IMR-90 (cell line): ENCODE data around the gene EXT2. TPM values are rescaled to one million over a fixed set of nuclear protein-coding genes. Genes with fewer than 3 reads are reported as not detected.

Experiments
- ATAC-seq: fragments of 200-7000 bp; cut with Tn5 transposase; 2 replicates; pipeline ENCODE4 v1.9.1; 2020; ENCODE audit warnings: low read depth, mild to moderate bottlenecking, moderate library complexity
- BruUV-seq: library from RNA; stranded (reverse); fragments of 400-500 nt; replicated peaks from 2 replicates; lab custom pipeline; 2021; lab: Mats Ljungman, UMichigan
- CTCF ChIA-PET: fragments of 300-600 bp; formaldehyde crosslinking; extraction: SDS; loops from one replicate; lab custom pipeline; 2021; ENCODE audit warnings: antibody characterized with exemption; lab: Yijun Ruan, JAX
- POLR2A ChIA-PET: fragments of 300-600 bp; sonication (Branson Sonifier 250); formaldehyde crosslinking; loops from one replicate; lab custom pipeline; 2022; ENCODE audit warnings: antibody characterized with exemption; ENCODE audit not compliant: unreplicated experiment; lab: Charles Lee
- DNase-seq: peaks from one replicate; pipeline ENCODE4 v3.0.0; 2013
- H2AFZ ChIP-seq: replicated peaks from 2 replicates; pipeline ENCODE3; 2013; ENCODE audit warnings: low read length, mild to moderate bottlenecking; ENCODE audit not compliant: poor library complexity
- H2AK5ac ChIP-seq: 2 replicates; pipeline ENCODE4 v1.6.1; 2013; ENCODE audit warnings: low read depth, low read length, inconsistent platforms
- H2AK9ac ChIP-seq: replicated peaks from 2 replicates; pipeline ENCODE3; 2013; ENCODE audit warnings: mild to moderate bottlenecking, low read depth, low read length, moderate library complexity; ENCODE audit not compliant: poor library complexity
- H2BK120ac ChIP-seq: 2 replicates; pipeline ENCODE4 v1.6.1; 2013; ENCODE audit warnings: low read depth, low read length, inconsistent platforms
- H2BK15ac ChIP-seq: 3 replicates; pipeline ENCODE4 v1.6.1; 2013; ENCODE audit warnings: low read depth, low read length, inconsistent platforms
- H2BK20ac ChIP-seq: 2 replicates; pipeline ENCODE4 v1.6.1; 2013; ENCODE audit warnings: low read depth, mild to moderate bottlenecking, inconsistent platforms, low read length, moderate library complexity
- H2BK5ac ChIP-seq: 2 replicates; pipeline ENCODE4 v1.6.1; 2013; ENCODE audit warnings: mild to moderate bottlenecking, low read depth, low read length, inconsistent platforms; ENCODE audit not compliant: poor library complexity, severe bottlenecking
- H3K14ac ChIP-seq: replicated peaks from 2 replicates; pipeline ENCODE4 v1.6.1; 2013; ENCODE audit warnings: low read depth, low read length, inconsistent platforms
- H3K18ac ChIP-seq: 2 replicates; pipeline ENCODE4 v1.6.1; 2013; ENCODE audit warnings: low read depth, low read length, control low read depth
- H3K23ac ChIP-seq: 2 replicates; pipeline ENCODE4 v1.6.1; 2013; ENCODE audit warnings: low read depth, low read length, inconsistent platforms
- H3K27ac ChIP-seq: 2 replicates; pipeline ENCODE4 v1.5.1; 2013; ENCODE audit warnings: mild to moderate bottlenecking, control low read depth, low read length; ENCODE audit not compliant: insufficient read depth
- H3K27me3 ChIP-seq: 2 replicates; pipeline ENCODE4 v1.6.1; 2013; ENCODE audit warnings: low read length; ENCODE audit not compliant: control insufficient read depth, insufficient read depth
- H3K36me3 ChIP-seq: 2 replicates; pipeline ENCODE4 v1.6.1; 2013; ENCODE audit warnings: low read length, mixed read lengths; ENCODE audit not compliant: control insufficient read depth, insufficient read depth
- H3K4ac ChIP-seq: 2 replicates; pipeline ENCODE4 v1.6.1; 2013; ENCODE audit warnings: low read depth, low read length, inconsistent platforms
- H3K4me1 ChIP-seq: 2 replicates; pipeline ENCODE4 v1.6.1; 2013; ENCODE audit warnings: low read length, mixed read lengths; ENCODE audit not compliant: control insufficient read depth, insufficient read depth
- H3K4me2 ChIP-seq: 2 replicates; pipeline ENCODE4 v1.6.1; 2013; ENCODE audit warnings: low read depth, mild to moderate bottlenecking, control low read depth, low read length, moderate library complexity
- H3K4me3 ChIP-seq: 2 replicates; pipeline ENCODE4 v1.5.1; 2013; ENCODE audit warnings: low read depth, mild to moderate bottlenecking, control low read depth, low read length, moderate library complexity; ENCODE audit not compliant: insufficient read depth
- H3K56ac ChIP-seq: 2 replicates; pipeline ENCODE4 v1.6.1; 2013; ENCODE audit warnings: low read length, inconsistent platforms; ENCODE audit not compliant: insufficient read depth; ENCODE audit errors: extremely low read depth
- H3K79me1 ChIP-seq, 2 experiments: 2 replicates each; pipeline ENCODE4 v1.6.1; 2013; ENCODE audit warnings: low read length in 2 of 2, inconsistent platforms in 1 of 2, low read depth in 1 of 2
- H3K9ac ChIP-seq: 2 replicates; pipeline ENCODE4 v1.6.1; 2013; ENCODE audit warnings: low read depth, low read length, control low read depth
- H3K9me1 ChIP-seq: 2 replicates; pipeline ENCODE4 v1.6.1; 2013; ENCODE audit warnings: low read length, inconsistent platforms; ENCODE audit not compliant: insufficient read depth
- H3K9me3 ChIP-seq: 2 replicates; pipeline ENCODE4 v1.6.1; 2013; ENCODE audit warnings: low read length; ENCODE audit not compliant: control insufficient read depth, insufficient read depth
- H4K20me1 ChIP-seq: 2 replicates; pipeline ENCODE4 v1.6.1; 2013; ENCODE audit warnings: low read length, inconsistent platforms; ENCODE audit not compliant: insufficient read depth
- H4K5ac ChIP-seq: 2 replicates; pipeline ENCODE4 v1.6.1; 2013; ENCODE audit warnings: mild to moderate bottlenecking, low read depth, low read length, control low read depth
- H4K8ac ChIP-seq, 2 experiments: 2 replicates each; pipeline ENCODE4 v1.6.1; 2013; ENCODE audit warnings: low read depth in 2 of 2, low read length in 2 of 2, control low read depth in 1 of 2, inconsistent platforms in 1 of 2
- H4K91ac ChIP-seq: 2 replicates; pipeline ENCODE4 v1.6.1; 2013; ENCODE audit warnings: low read depth, low read length, inconsistent platforms; ENCODE audit not compliant: insufficient read depth
- CHD1 ChIP-seq: IDR thresholded peaks from 2 replicates; pipeline ENCODE4 v1.6.1; 2012; ENCODE audit warnings: low read depth, low read length, improper control_type of control experiment
- MAFK ChIP-seq: IDR thresholded peaks from 2 replicates; pipeline ENCODE4 v1.6.1; 2012; ENCODE audit warnings: low read depth, low read length, improper control_type of control experiment
- MXI1 ChIP-seq: IDR thresholded peaks from 2 replicates; pipeline ENCODE4 v1.6.1; 2012; ENCODE audit warnings: low read depth, mild to moderate bottlenecking, low read length, moderate library complexity, borderline replicate concordance
- NFE2L2 ChIP-seq: fragments of 150-350 bp; IDR thresholded peaks from 2 replicates; pipeline ENCODE4 v1.6.1; 2016; ENCODE audit warnings: low read depth, mild to moderate bottlenecking, low read length
- POLR2A ChIP-seq: IDR thresholded peaks from 2 replicates; pipeline ENCODE4 v1.6.1; 2012; ENCODE audit warnings: mild to moderate bottlenecking, low read depth, low read length
- RAD21 ChIP-seq: IDR thresholded peaks from 2 replicates; pipeline ENCODE4 v1.6.1; 2012; ENCODE audit warnings: low read length, improper control_type of control experiment
- RCOR1 ChIP-seq: IDR thresholded peaks from 2 replicates; pipeline ENCODE4 v1.6.1; 2012; ENCODE audit warnings: mild to moderate bottlenecking, low read length, improper control_type of control experiment; ENCODE audit not compliant: insufficient replicate concordance
- WGBS, 2 experiments: methylation state at CpG; one replicate each; pipeline versions ENCODE4 v1.1.5 to v1.1.7; 2013; ENCODE audit warnings: missing lambda C conversion rate in 2 of 2; ENCODE audit not compliant: insufficient read length in 1 of 2; ENCODE audit errors: extremely low coverage in 2 of 2; 5-methylcytosine and 5-hydroxymethylcytosine counted together
- dilution Hi-C: fragments of 300-500 bp; cut with HindIII; formaldehyde crosslinking; loops from one replicate; pipeline ENCODE4 v1.14.3; 2018; ENCODE audit warnings: low sequenced_read_pairs; ENCODE audit not compliant: unreplicated experiment
- in situ Hi-C: fragments of 300-500 bp; cut with MboI; formaldehyde crosslinking; loops from 3 replicates; pipeline ENCODE4 v1.14.3; 2019; ENCODE audit warnings: low sequenced_read_pairs, inconsistent platforms, mixed read lengths
- intact Hi-C: fragments of 100-400 bp; cut with micrococcal nuclease; formaldehyde crosslinking; loops from 2 replicates; pipeline ENCODE4 v1.10.0; 2022
- polyA plus RNA-seq, 3 experiments: library from polyadenylated mRNA; depleted of rRNA; stranded (reverse); fragments of >200 nt; gene quantifications; 2 replicates each; pipeline ENCODE4 v1.2.3, GENCODE V29; 2012; ENCODE audit warnings: low replicate concordance in 1 of 3
- total RNA-seq: library from RNA; depleted of rRNA; stranded (reverse); fragments of >200 nt; gene quantifications from 2 replicates; pipeline ENCODE4 v1.2.3, GENCODE V29; 2012

Gene EXT2
- total and polyA plus RNA-seq, 2 of the 4 experiments (the other 2 are of a cell fraction), result 75.0 to 85.3 TPM

DNA sequence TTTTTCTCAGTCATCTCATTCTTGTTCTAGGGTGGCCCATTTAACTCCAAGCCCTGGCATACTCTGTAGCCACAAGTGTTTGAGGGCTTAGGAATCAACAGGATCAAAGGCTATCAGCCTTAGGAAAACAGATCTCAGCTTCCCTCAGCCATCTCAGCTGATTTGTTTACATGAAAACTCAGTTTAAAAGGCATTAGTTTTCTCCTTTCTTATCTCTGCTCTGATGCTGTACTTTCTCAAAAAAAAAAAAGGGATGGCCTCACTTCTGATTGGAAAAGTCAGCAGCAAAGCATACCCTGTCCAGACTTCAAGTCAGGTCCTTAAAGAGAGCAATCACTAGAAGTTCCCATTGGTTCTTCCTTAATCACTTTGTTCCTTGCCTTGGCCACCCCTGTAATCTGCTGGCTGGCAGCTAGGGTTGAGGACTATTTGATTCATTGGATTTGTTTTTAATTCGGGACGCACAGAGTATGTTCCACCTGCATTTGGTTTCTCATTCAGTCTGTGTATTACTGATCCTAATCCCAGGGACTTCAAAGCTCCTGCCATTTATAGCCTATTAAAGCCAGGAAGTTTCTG is 102.8 kb downstream of the EXT2 start:
- Histone ChIP-seq H3K9me1 (no peaks in the 10 kb centered on the region; the same call in 1 of the 2 replicates), H2AK9ac (no peak overlapping the region), H3K27ac (no peak overlapping the region), H3K9ac (no peak overlapping the region), H2BK5ac (no peak overlapping the region), H4K5ac (no peak overlapping the region), H3K79me1 (peaks cover 4 to 6% of the 10 kb centered on the region in 2 experiments; a peak in 1 of 4 replicates), H3K4ac (no peak overlapping the region), H2AK5ac (no peak overlapping the region), H4K8ac (no peak overlapping the region), H2BK20ac (no peak overlapping the region), H3K18ac (no peak overlapping the region), H3K27me3 (no peaks in the 10 kb centered on the region), H3K9me3 (no peaks in the 10 kb centered on the region; the same call in 1 of the 2 replicates), H3K23ac (no peak overlapping the region), H3K36me3 (peaks cover 3% of the 10 kb centered on the region; the same call in 1 of the 2 replicates), H4K91ac (no peak overlapping the region), H2AFZ (no peak overlapping the region), H3K56ac (no peak overlapping the region), H3K4me3 (no peak overlapping the region), H3K4me2 (no peak overlapping the region), H4K20me1 (no peaks in the 10 kb centered on the region), H2BK15ac (no peak overlapping the region), H3K4me1 (peaks cover 5% of the 10 kb centered on the region; the same call in 1 of the 2 replicates), H2BK120ac (no peak overlapping the region), H3K14ac (no peak overlapping the region)
- intact Hi-C loops, result no loop called here
- CTCF ChIA-PET, result no interaction called here
- BruUV-seq, result no TSS peak
- dilution Hi-C loops, result no loop called here
- POLR2A ChIA-PET, result no interaction called here
- in situ Hi-C loops, result no loop called here
- ATAC-seq (peak; percentile 17; the same call in 1 of the 2 replicates), DNase-seq (no peak)
- no CpG with 5 or more reads among the region's 2 CpGs for WGBS, 2 experiments
- TF ChIP-seq MAFK, result no peak
- TF ChIP-seq NFE2L2, result no peak
- TF ChIP-seq RAD21, result no peak
- no peak for TF ChIP-seq MXI1
- no peak for TF ChIP-seq RCOR1
- TF ChIP-seq POLR2A, result no peak
- TF ChIP-seq CHD1, result no peak
